GM19328 (cell line): ENCODE results near the gene TSEN54.

Experiments used
- ATAC-seq: cut with Tn5 transposase; IDR thresholded peaks from one replicate; pipeline ENCODE4 v1.9.1; 2021; ENCODE audit warnings: mild to moderate bottlenecking, moderate library complexity; ENCODE audit not compliant: unreplicated experiment

TSEN54 gene

DNA sequence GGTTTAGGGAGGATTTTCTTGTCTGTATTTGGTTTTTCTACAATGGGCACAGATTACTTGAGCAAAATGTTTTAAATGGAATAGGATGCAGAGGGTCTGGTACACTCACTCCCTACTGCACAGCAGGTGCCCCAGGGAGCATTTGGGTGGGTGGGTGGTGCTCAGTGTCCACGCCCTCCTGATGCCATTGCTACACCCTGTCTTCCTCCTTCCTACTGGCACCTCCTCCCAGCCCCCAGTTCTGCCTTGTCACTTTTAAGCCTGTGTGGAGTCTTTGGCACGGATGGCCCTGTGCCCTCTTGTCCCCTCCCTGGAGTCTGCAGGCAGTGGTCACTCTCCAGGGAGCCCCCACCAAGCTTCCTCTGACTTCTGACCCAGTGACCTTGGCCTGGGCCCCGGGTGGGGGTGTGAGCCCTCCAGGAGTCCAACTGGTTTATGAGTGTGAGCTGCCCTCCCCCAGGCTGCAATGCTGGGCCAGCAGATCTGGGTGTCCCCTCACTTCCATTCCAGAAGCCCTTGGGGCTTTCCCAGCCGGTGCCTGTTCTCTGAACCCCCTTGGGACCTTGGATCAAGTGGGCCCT, 24.7 kb downstream of the TSEN54 start:
- no peak for ATAC-seq

DNA sequence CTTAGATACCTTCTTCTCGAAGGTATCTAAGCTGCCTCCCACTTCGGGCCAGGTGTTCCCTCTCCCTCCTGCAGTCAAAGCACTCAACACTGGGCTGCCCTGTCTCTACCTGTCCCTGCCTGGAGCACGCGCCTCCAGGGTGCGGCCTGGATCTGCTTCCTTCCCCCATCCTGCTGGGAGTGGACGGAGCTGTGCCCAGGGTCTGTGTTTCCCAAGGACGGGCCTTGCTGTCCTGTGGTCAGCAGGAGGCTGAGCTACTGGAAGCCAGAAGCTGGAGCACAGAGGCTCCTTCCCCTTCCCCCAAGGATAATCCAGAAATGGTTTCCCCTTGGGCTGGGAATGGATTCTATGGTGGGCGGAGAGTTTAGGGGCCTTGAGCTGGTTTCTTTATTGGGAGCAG, 25.9 kb downstream of the TSEN54 start:
- no peak for ATAC-seq

DNA sequence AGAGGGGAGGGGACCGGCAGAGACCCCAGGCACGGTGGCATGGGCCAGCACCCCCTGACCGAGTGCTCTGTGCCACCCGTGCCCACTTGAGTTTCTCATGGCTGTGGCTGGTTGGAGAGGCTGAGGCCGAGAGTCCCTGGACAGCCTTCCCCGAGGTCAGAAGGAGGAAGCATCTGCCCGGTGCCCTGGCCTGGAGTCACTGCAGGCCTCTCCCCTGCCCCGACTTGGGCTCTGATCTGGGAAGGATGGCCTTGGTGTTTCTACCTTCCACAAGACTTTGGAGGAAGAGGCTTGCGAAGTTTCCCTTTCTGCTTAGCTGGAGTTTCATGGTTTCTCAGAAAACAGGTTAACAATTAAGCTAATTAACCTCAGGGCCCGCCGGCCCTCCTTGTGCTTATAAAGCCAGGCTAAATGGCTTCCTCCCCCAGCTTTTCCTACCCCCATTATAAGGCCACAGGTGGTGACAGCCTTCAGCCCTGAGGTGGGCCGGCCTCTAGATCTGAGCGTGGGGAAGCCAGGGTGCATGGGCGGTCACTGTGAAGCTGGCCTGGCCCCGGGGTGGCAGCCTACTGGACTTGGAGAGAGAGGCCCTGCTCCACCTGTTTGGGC, 26.5 kb downstream of the TSEN54 start:
- no peak for ATAC-seq

DNA sequence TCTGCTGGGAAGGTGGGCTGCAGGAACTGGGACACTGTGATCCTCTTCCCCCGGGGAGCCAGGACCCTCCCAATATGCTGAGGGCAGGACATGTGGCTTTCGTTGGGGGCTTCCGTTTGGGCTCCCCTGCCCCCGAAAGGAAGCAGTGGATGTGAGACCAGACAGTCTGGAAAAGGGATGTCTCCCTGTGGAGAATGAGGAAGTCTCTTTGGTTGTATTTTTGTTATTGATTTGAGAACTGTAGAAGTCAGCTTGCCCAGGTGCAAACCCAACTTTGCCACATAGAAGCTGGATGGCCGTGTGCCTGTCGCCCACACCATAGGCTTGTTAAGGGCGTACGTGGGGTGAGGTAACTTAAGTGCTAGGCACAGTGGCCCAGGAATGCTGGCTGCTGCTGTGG, 27.9 kb downstream of the TSEN54 start:
- ATAC-seq, result no peak

DNA sequence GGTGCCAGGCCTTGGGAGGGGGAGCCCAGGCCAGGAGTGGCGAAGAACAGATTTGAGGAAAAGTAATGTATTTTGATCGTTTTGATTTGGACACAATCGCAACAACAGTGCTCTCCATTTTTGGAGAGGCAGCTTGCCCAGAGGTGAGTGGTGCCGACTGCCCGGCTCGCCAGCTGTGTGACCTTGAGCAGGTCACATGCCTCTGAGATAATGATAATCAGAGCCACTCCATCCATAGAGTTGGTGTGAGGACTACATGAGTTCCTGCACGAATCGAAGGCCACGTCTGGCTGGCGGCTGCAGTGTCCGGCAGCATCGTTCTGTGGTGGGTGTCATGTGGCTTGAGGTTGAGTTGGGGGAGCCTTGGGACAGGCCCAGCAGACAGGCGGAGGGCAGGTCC, 29.9 kb downstream of the TSEN54 start:
- ATAC-seq, result no peak

DNA sequence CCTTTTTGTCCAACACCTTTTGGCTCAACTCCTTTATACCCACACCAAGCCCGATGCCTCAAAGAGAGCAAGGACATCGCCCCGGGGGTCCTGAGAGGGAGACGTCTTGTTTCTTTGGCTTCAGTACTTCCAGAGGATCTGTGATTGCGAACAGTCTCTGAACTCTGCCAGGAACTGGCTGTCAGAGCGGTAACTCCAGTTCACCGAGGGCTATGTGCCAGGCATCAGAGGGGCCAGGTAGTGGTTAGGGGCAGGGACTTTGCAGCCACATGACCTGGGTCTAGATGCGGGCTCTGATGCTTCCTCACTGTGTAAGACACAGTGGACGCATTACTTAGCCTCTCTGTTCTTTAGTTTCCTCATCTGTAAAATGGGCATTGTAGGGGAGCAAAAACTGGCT, 30.8 kb downstream of the TSEN54 start:
- no peak for ATAC-seq

DNA sequence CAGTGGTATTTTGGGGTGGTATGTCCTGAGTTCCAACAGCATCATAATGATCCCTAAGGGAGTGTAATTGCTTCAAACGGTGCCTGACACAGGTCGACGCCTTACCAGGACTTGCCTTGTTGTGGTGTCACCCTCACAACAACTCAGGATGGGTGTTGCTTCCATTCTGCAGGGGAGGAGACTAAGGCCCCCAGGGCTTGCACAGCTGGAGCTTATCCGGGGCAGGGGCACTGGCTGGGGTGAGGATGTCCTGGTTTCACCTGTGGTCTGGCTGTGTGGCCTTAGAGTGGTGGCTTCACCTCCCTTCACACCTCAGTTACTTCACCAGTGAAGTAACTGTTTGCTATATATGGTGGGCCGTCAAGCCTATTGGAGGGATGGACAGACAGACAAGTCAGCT, 32.5 kb downstream of the TSEN54 start:
- no peak for ATAC-seq

DNA sequence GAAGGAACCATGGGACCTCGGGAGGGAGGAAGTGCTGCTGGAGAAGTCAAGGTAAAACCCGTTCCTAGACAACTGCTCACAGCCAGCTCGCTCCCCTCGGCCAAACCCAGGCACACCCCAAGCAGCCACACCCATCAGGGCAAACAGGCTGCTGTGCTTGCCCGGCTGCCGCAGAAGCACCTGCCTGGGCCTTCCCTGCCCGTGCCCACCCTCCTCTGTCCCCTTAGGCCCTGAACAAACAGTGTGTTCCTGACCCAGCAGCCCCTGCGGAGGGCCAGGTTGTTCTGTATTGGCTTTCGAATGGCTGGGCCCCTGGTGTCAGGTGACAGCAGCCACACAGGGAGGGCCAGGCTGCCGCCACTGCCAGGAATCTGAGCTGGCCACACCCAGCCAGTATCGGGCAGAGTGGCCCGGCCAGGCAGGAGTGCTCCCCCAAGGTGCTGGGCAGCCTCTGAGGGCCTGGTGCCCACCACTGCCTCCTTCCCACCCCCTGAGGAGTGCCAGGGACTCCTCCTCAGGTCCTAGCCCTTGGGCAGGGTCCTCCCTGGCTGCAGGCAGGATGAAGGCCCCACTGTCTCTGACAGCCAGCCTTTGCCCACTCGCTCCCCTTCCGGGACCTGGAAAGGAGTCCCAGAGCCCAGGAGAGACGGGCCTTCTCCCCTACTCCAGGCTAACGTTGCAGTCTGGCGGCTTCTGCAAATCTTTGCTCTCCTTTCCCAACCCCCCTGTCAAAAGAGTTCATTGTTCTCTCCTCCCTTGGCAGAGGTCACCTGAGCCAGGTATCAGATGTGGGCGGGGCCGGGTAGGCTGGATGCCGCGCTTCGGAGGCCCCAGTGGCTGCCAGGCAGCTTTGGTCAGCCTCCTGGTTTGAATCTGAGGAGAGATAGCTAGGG, 33.2 kb downstream of the TSEN54 start:
- no peak for ATAC-seq

DNA sequence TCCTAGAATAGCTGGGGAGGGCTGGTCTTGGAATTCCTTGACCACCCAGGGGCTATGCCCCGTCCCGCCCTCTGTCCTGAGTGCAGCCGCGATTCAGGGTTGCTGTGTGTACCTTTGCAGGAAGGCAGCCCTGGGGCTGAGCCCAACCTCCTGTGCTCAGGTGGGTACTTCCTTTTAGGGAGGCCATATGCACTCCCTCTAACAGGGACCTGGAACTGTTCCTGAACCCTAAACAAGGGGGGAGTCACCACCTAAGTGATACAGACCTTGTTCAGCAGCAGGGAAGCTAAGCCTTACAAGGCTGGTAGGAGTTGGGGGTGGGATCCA, 33.8 kb downstream of the TSEN54 start:
- no peak for ATAC-seq

DNA sequence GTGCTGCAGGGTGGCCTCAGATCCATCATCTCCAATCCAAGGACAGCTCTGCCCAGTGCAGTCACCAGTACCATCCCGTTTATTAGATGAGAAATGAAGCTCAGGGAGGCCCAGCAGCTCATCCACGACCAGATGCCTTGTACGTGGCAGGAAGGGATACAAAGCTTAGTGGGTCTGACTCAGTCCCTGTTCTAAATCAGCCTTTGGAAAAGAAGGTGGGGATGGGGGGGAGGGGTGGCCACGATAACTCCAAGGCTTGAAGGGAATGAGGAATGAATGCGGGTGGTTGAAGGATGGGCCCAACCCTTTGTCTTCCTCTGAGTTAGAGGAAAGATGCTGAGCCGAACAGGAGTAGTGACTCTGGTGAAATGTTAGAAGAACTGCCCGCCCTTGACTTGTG, 34.9 kb downstream of the TSEN54 start:
- no peak for ATAC-seq

DNA sequence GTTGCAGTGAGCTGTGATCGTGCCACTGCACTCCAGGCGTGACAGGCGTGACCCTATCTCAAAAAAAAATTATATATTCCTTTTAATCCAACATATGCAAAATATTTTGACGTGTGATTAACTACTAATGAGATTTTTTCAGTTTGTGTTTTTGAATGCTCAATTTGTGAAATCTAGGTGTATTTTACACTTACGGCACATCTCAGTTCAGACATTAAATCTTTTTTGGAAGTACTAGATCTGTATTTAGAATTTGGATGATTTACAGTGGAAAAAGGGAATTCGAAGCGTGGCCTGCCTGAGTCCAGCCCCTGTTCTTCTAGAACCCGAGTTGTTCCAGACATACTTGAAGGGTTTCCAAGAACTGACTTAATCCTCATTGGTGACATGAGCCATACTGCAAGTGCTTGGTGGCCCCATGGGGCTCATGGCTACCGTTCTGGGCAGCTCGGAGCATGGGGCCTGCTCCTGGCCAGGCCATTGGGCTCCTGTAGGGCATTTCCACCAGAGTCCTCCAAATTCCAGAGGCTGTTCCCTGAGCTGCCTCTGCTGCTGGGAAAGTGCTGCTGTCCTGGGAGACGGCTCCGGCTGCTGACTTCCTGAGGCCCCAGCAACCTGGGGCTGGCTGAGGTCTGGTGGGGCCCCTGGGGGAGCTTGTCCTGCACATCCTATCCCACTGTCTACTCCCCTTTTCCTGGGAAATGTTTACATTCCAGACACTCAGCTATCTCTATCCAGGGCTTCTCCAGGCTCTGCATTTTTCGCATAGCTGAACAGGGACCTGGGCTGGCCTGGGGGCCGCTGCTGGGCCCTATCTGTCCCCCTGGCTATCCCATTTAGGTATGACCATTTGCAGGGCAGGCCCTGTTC, 36.3 kb downstream of the TSEN54 start:
- no peak for ATAC-seq

DNA sequence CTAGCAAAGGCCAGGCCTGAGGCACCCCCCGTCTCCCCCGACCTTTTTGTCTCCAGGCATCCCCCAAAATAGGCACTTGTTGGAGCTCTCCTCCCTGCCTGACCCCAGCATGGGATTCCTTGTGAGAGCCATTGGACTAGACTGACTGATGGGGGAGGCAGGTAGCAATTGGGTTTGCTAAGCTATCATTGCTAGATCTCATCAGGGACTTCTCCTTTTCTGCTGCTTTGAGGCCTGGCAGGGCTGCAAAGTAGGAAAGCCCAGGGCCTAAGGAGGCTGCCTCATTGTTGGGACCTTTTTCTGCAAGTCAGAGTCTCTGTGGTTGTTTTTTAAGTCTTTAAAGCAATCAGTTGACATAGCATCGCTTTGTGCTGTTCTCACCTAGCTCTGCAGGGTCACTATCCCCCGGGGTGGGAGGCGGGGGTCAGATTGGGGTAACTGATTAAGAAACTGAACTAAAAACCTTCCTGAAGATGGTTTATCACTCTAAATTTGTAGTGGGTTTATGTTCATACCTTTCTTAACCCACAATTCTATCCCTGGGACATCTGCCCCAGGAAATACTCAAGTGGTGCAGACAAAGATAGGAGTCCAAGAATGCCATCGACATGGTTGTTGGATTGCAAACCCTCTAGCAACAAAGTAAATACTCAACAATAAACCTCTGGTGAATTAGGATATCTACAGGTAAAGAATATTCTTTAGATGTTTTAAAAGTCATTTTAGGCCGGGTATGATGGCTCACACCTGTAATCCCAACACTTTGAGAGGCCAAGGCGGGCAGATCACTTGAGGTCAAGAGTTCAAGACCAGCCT, 37.2 kb downstream of the TSEN54 start:
- ATAC-seq, result no peak

DNA sequence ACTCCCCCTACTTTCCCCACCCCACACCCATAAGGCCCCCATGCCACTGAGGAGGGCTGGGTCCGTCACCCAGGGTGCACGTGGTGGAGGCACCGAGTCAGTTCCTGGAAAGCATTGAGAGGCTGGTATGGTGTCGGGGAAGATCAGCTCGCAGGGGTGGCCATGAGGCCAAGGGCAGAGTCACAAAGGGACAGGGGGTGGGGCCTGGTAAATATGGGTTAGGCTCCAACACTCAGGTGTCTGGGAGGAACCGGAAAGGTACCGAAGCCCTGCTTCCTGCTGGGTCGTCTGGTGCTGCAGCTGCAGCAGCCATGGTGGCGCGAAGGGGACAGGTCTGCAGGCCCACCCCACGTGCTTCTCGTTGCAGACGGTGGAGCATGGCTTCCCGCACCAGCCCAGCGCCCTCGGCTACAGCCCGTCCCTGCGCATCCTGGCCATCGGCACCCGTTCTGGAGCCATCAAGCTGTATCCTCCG, 39.4 kb downstream of the TSEN54 start:
- ATAC-seq, result no peak

DNA sequence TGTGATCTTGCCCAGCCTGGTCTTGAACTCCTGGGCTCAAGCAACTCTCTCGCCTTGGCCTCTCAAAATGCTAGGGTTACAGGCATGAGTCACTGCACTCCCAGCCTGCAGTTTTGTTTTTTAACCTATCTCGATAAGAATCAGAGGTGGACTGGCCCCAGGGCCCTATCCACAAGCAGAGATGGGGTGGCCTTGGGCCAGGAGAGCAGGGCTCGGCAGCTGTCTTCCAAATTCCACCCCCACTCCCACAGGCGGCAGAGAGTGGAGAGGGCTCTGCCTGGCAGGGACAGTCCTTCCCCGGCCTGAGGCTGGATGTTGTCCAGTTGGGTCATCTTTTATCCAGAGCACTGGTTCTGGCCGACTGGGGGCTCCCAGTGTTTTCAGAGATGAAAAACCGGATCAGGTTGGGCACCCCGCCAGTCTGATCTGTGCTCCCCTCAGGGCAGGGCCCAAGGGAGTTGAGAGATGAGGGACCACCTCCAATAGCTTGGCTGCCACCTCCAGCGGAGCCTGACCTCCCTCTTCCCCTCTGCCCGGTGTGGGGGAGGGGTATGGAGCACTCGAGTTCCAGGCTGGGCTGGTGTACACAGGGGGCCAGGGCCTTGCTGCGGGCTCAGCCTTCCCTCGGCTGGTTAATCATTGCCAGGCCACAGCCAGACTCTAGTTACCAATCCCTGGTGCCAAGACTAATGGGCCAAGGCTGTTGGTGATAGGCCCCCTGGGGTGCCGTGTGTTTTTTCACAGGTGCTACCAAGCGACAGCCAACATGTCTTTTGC, 40.9 kb downstream of the TSEN54 start:
- ATAC-seq, result no peak

DNA sequence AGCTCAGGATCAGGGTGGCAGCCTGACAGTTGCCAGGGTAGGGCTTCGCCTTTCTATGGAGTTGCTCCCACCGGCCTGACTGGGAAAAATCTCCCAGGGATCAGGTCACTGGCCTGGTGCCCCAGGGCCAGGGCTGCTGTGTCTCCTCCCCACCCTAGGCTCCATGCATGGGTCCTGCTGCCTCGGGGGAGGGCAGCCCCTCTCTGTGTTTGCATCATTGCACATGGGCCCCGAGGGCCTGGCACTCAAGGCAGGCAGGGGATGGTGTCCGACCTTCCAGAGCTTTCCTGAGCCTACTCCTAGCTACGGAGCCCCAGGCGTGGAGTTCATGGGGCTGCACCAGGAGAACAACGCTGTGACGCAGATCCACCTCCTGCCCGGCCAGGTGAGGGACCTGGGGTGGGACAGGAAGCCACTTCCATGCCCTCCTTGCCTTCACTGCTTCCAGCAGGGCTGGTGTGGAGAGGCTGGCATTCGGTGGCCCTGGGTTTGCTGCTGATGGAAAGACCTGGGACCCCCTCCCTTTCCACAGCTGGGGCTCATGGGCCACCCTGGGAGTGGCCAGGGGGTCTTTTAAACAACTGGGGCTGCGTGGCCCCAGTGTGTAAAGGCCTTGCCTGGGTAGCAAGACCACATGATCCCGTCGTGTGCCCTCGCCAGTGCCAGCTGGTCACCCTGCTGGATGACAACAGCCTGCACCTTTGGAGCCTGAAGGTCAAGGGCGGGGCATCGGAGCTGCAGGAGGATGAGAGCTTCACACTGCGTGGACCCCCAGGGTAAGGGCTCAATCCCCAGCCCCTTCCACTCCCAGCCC, 41.7 kb downstream of the TSEN54 start:
- ATAC-seq, result no peak

DNA sequence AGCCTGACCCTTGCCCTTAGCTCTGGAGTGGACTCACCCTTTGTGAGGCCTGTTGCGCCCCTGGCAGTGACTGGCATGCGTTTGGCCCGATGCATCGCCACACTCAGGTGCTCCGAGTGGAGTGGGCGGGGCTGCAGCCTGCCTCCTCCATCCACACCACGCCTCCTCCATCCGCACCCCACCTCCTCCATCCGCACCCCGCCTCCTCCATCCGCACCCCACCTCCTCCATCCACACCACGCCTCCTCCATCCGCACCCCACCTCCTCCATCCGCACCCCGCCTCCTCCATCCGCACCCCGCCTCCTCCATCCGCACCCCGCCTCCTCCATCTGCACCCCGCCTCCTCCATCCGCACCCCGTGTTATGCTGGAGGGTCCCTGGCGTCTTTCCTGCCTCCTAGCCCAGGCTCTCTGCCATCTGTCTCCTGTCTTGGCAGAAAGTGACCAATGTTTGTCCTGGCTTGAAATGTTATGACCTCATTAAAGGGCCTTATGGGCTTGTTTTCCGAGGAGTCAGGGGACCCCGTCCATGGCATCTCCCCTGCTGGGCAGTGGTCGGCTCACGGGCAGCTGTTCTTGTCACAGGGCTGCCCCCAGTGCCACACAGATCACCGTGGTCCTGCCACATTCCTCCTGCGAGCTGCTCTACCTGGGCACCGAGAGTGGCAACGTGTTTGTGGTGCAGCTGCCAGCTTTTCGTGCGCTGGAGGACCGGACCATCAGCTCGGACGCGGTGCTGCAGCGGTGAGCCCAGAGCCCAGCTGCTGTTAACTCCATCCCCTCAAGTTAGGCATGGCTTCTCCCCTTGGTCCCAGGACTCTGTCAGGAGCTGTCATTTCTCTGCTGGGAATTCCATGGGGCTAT, 42.6 kb downstream of the TSEN54 start:
- no peak for ATAC-seq

DNA sequence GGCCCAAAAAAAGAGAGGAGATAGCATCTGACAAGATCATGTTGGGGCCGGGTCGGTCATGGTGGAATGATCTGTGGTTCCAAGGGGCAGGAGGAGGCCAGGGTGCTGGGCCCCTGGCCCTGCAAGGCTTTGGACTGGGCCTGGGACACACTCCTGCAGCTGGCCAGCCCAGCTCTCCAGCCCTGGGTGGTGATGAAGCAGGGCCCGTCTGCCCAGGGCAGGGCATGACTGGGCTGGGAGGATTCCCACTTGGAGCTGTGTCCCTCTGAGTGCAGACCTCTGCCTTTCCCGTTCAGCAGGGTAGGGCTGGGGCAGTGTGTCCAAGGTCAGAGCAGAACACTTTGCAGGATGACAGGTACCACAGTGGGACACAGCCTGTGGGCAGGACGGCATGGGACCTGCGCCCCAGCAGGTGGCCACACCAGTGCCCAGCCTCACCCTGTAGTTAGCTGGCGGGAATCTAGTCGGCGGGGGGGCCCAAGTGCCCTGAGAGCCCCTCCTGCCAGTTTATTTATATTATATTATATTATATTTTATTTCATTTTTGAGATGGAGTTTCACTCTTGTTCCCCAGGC, 43.7 kb downstream of the TSEN54 start:
- ATAC-seq, result no peak
